WI38 (cell line): Measurements from ENCODE around the gene DUSP7.

Source experiments
- H3K4me3 ChIP-seq: 2 replicates; pipeline ENCODE4 v1.5.1; 2011; ENCODE audit warnings: low read depth, mild to moderate bottlenecking, control low read depth, low read length
- CTCF ChIP-seq: IDR thresholded peaks from 2 replicates; pipeline ENCODE4 v1.5.1; 2012; ENCODE audit warnings: low read depth, mild to moderate bottlenecking, control low read depth, low read length

The DUSP7 gene

DNA sequence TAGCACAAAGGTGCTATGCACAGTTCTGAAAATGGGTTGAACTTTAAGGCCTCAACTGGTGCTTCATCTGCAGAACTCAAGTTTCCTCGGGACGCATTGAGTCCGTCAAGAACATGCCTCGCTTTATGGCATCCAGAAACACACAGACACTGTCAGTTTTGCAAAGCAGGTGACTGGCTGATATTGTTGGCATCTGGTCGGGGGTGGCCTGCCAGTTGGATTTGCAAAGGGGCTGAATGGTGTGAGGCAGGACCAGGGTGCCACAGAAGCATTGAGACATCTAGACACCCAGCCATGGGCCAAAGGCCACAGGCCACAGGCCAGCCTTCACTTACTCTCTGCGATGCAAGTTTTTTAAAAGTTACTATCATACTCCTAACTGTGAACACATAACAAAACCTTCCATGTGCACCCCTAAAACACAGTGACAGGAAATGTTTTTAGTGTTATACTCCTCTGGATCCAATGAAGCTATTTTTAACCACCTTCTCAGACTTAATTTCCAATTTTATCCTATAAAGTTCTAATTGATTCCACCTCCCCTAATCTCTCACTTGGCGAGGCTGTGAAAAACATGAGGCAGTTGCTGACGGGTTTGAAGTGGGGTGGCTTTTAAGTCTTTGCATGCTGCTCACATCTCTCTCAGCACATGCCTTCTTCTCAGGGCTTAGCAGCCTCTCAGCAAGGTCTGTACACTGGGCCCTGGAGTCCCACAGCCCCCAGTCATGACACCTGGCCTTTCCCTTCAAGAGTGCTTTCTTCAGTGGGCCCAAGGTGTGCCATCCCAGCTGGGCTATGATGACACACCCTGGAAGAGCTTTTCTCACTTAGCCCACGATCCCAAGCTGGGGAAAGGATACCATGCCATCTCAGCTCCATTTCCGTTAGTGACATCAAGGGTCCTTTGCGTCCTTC lies 38.5 kb upstream of the DUSP7 start:
- no peak overlapping the region for H3K4me3 ChIP-seq
- TF ChIP-seq CTCF: no peak

DNA sequence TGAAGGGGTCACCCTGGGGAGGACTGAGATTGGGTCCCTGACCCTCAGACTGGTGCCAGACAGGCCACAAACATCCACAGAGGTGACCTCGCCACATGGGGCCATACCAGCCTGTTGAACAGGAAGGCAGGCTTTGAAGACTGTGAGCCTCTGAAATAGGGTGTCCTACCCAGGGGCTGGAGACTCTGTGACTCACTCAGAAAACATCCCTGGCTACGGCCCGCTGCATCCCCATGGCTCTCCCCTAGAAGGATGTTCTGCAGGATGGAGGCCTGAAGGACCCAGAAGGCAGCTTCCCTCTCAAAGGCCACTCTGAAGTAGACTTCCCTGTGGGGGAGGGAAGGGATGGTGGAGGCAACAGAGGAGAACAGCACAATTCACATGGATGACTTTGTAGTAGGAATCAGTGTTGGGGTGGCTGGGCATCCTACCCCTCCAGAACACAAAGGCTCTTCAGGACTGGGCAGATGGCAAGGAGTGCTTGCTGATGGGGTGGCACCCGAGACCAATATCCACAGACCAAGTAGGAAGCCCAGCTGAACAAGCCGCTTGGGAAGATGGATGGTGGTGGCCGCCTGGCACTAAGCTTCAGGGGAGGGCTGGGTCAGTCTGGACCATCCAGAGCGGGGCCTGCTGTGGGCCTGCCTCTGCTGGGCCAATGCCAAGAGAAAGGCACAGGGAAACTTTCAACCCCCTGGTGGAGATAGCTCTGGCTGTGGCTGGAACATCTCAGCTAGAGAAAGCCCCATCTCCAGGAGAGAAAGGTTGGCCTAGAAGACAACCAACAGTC lies 37.6 kb upstream of the DUSP7 start:
- no peak overlapping the region for H3K4me3 ChIP-seq
- TF ChIP-seq CTCF: no peak

DNA sequence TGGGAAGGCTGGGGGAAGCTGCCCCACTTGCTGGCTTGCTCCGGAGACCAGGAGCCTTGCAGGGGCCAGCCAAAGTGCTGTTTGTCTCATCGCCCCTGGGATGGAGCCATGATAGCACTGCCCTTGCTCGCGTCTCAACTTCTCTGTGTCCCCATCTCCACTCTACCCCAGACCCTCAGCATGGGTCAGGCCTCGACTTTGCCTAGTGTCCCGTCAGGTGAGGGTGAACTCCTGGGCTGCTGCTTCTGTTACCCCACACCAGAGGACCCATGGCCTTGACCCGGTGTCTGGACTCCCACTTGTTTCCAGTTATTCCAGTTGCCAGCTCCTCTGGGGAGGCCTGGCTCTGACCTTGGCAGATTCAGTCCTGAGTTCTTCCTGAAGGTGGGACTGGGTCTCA lies 36.5 kb upstream of the DUSP7 start:
- no peak overlapping the region for H3K4me3 ChIP-seq
- TF ChIP-seq CTCF: no peak

GRCh38 chr3:52092271-52092660 lies 35.9 kb upstream of the DUSP7 start:
- H3K4me3 ChIP-seq: no peak overlapping the region
- TF ChIP-seq CTCF: no peak

- no peak overlapping the region for H3K4me3 ChIP-seq
- TF ChIP-seq CTCF: no peak
Observed at GRCh38 chr3:52091586-52092270, 35.4 kb upstream of the DUSP7 start.

GRCh38 chr3:52090933-52091468 lies 34.6 kb upstream of the DUSP7 start:
- no peak overlapping the region for H3K4me3 ChIP-seq
- no peak for TF ChIP-seq CTCF
